Activated CD4-positive, CD25-positive, alpha-beta regulatory T cell treated with anti-CD3 and anti-CD28 coated beads, Interleukin-2, amount 50 U/mL, for 72 hours (primary cell): ENCODE data around the gene CXCL6.

Experiments
- DNase-seq: peaks from one replicate; pipeline ENCODE4 v3.0.0; 2021

The CXCL6 gene

GRCh38 chr4:73843369-73843768 lies 6.9 kb downstream of the CXCL6 start:
- DNase-seq: no peak

- DNase-seq: no peak
Observed at GRCh38 chr4:73844345-73844744, 7.9 kb downstream of the CXCL6 start.

- DNase-seq: no peak
Observed at GRCh38 chr4:73844806-73845205, 8.3 kb downstream of the CXCL6 start.

GRCh38 chr4:73847526-73848182 lies 11.2 kb downstream of the CXCL6 start:
- DNase-seq: no peak

- DNase-seq: no peak
Observed at GRCh38 chr4:73848183-73848777, 11.8 kb downstream of the CXCL6 start.

GRCh38 chr4:73850261-73850970 lies 13.9 kb downstream of the CXCL6 start:
- no peak for DNase-seq

- no peak for DNase-seq
Observed at GRCh38 chr4:73851293-73851692, 14.8 kb downstream of the CXCL6 start.

- no peak for DNase-seq
Observed at GRCh38 chr4:73852771-73853170, 16.3 kb downstream of the CXCL6 start.

- DNase-seq: no peak
Observed at GRCh38 chr4:73853246-73853704, 16.8 kb downstream of the CXCL6 start, which contains the start of gene PF4V1. TSS of gene PF4V1 (plus strand) at chr4:73853296. CDS start at chr4:73853363, 67 bp downstream.

- no peak for DNase-seq
Observed at GRCh38 chr4:73853718-73854473, 17.4 kb downstream of the CXCL6 start.

- no peak for DNase-seq
Observed at GRCh38 chr4:73855406-73855805, 18.9 kb downstream of the CXCL6 start.

GRCh38 chr4:73856518-73856917 lies 20.0 kb downstream of the CXCL6 start:
- no peak for DNase-seq

- DNase-seq: no peak
Observed at GRCh38 chr4:73859614-73860088, 23.2 kb downstream of the CXCL6 start.

GRCh38 chr4:73860181-73860580 lies 23.7 kb downstream of the CXCL6 start:
- DNase-seq: no peak

GRCh38 chr4:73860917-73861316 lies 24.4 kb downstream of the CXCL6 start:
- DNase-seq: no peak

- DNase-seq: no peak
Observed at GRCh38 chr4:73862322-73862721, 25.8 kb downstream of the CXCL6 start.

- DNase-seq: no peak
Observed at GRCh38 chr4:73864365-73864764, 27.9 kb downstream of the CXCL6 start.

- no peak for DNase-seq
Observed at GRCh38 chr4:73864961-73865360, 28.5 kb downstream of the CXCL6 start.

- no peak for DNase-seq
Observed at GRCh38 chr4:73865431-73866096, 29.1 kb downstream of the CXCL6 start.

- no peak for DNase-seq
Observed at GRCh38 chr4:73866246-73866645, 29.8 kb downstream of the CXCL6 start.

GRCh38 chr4:73867783-73868182 lies 31.3 kb downstream of the CXCL6 start:
- DNase-seq: no peak
